DOHH2 (cell line): ENCODE results near the gene PYGB.

ENCODE experiments used
- H3F3A ChIP-seq: fragments of 200-600 bp; sonication (generic), shearing (Covaris generic); 2 replicates; pipeline ENCODE4 v1.6.0; 2016; ENCODE audit warnings: antibody characterized with exemption, mild to moderate bottlenecking; ENCODE audit not compliant: control insufficient read depth, insufficient read depth
- H3K27ac ChIP-seq: fragments of 200-600 bp; sonication (generic); 2 replicates; pipeline ENCODE4 v1.5.1; 2014; ENCODE audit warnings: low read depth, mild to moderate bottlenecking, low read length, moderate library complexity
- H3K27me3 ChIP-seq: fragments of 200-600 bp; sonication (generic); 2 replicates; pipeline ENCODE4 v1.6.1; 2014; ENCODE audit warnings: mild to moderate bottlenecking, low read length, mixed read lengths; ENCODE audit not compliant: control insufficient read depth
- H3K36me3 ChIP-seq: fragments of 200-600 bp; sonication (generic); 2 replicates; pipeline ENCODE4 v1.6.1; 2014; ENCODE audit warnings: mild to moderate bottlenecking, low read length, moderate library complexity, mixed read lengths; ENCODE audit not compliant: control insufficient read depth
- H3K4me1 ChIP-seq: fragments of 200-600 bp; sonication (generic); 2 replicates; pipeline ENCODE4 v1.6.1; 2014; ENCODE audit warnings: mild to moderate bottlenecking, low read length, mixed read lengths; ENCODE audit not compliant: control insufficient read depth
- H3K4me2 ChIP-seq: fragments of 200-600 bp; sonication (generic); 2 replicates; pipeline ENCODE4 v1.6.0; 2014; ENCODE audit warnings: mild to moderate bottlenecking, low read length, moderate library complexity
- H3K4me3 ChIP-seq: fragments of 200-600 bp; sonication (generic); 2 replicates; pipeline ENCODE4 v1.5.1; 2014; ENCODE audit warnings: mild to moderate bottlenecking, low read length, mixed read lengths
- H3K79me2 ChIP-seq: fragments of 200-600 bp; sonication (generic); 2 replicates; pipeline ENCODE4 v1.6.1; 2014; ENCODE audit warnings: mild to moderate bottlenecking, low read length, mixed read lengths; ENCODE audit not compliant: control insufficient read depth
- H3K9me2 ChIP-seq: fragments of 200-600 bp; sonication (generic); replicated peaks from 2 replicates; pipeline ENCODE4 v1.6.1; 2014; ENCODE audit warnings: mild to moderate bottlenecking, low read length, mixed read lengths; ENCODE audit not compliant: control insufficient read depth
- H3K9me3 ChIP-seq: fragments of 200-600 bp; sonication (generic); 2 replicates; pipeline ENCODE4 v1.6.1; 2014; ENCODE audit warnings: antibody characterized with exemption, low read length, mixed read lengths; ENCODE audit not compliant: control insufficient read depth, insufficient read depth
- H4K20me1 ChIP-seq: fragments of 200-600 bp; sonication (generic); 2 replicates; pipeline ENCODE4 v1.6.0; 2014; ENCODE audit warnings: low read depth, mild to moderate bottlenecking, antibody characterized with exemption, low read length, moderate library complexity; ENCODE audit not compliant: control insufficient read depth, insufficient read depth
- EZH2phosphoT487 ChIP-seq: fragments of 200-600 bp; sonication (generic); IDR thresholded peaks from 2 replicates; pipeline ENCODE4 v1.6.1; 2017; ENCODE audit warnings: borderline replicate concordance, mild to moderate bottlenecking, antibody characterized with exemption, low read length, moderate library complexity, mixed read lengths
- TF ChIP-seq, protein P1 (sequence below): fragments of 200-600 bp; sonication (generic); IDR thresholded peaks from one replicate; pipeline ENCODE4 v1.5.1; 2014; ENCODE audit warnings: antibody characterized with exemption, mild to moderate bottlenecking, low read depth, low read length; ENCODE audit not compliant: poor library complexity, severe bottlenecking

Gene PYGB

DNA sequence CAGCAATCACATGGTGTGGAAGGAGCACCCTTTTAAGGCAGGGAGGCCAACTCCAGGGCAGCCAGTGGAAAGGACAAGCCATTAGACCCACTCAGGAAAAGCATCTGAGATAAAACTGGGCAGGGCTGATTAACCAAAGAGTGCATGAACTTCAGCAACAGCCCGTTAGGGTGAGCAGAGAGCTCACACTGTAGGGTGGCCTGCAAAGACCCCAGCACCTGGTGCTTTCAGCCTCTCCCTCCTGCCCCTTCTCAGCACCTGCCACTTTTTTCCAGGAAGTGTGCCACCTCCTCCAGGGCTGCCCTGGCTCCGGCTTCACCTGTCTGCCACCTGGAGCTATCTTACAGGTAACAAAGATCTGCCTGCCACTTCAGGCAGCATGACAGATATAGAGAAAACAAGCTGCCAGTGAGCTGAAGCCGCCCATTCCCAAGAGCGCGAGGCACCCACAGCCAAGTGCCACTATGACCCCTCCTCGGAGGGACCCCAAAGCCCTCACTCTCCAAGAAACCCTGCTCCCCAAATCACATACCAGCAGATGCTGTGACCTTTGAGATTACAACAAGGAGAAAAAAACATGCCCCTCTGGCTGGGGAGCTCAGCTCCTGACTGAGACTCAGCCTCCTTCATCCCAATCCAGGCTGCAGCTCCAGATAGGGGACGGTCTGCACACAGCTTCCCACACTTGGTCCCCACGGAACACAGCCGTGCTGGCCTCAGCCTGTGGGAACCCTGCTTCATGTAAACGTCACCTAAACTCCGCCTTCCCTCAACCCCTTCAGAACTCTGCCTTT lies 71.6 kb downstream of the PYGB start:
- Histone ChIP-seq H3K4me2 (peak overlapping the region; percentile 64), H3K4me1 (peaks cover 69% of the 10 kb centered on the region), H3K79me2 (peaks cover 17% of the 10 kb centered on the region), H3K9me3 (no peaks in the 10 kb centered on the region), H3K36me3 (peaks cover 31% of the 10 kb centered on the region), H3F3A (peaks cover 16% of the 10 kb centered on the region), H3K4me3 (peak overlapping the region; percentile 56), H3K27me3 (no peaks in the 10 kb centered on the region), H3K9me2 (no peaks in the 10 kb centered on the region), H3K27ac (peak overlapping the region; percentile 92), H4K20me1 (no peaks in the 10 kb centered on the region)
- no peak for TF ChIP-seq EZH2phosphoT487
- TF ChIP-seq, protein P1, sequence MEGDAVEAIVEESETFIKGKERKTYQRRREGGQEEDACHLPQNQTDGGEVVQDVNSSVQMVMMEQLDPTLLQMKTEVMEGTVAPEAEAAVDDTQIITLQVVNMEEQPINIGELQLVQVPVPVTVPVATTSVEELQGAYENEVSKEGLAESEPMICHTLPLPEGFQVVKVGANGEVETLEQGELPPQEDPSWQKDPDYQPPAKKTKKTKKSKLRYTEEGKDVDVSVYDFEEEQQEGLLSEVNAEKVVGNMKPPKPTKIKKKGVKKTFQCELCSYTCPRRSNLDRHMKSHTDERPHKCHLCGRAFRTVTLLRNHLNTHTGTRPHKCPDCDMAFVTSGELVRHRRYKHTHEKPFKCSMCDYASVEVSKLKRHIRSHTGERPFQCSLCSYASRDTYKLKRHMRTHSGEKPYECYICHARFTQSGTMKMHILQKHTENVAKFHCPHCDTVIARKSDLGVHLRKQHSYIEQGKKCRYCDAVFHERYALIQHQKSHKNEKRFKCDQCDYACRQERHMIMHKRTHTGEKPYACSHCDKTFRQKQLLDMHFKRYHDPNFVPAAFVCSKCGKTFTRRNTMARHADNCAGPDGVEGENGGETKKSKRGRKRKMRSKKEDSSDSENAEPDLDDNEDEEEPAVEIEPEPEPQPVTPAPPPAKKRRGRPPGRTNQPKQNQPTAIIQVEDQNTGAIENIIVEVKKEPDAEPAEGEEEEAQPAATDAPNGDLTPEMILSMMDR, result peak; percentile 41

DNA sequence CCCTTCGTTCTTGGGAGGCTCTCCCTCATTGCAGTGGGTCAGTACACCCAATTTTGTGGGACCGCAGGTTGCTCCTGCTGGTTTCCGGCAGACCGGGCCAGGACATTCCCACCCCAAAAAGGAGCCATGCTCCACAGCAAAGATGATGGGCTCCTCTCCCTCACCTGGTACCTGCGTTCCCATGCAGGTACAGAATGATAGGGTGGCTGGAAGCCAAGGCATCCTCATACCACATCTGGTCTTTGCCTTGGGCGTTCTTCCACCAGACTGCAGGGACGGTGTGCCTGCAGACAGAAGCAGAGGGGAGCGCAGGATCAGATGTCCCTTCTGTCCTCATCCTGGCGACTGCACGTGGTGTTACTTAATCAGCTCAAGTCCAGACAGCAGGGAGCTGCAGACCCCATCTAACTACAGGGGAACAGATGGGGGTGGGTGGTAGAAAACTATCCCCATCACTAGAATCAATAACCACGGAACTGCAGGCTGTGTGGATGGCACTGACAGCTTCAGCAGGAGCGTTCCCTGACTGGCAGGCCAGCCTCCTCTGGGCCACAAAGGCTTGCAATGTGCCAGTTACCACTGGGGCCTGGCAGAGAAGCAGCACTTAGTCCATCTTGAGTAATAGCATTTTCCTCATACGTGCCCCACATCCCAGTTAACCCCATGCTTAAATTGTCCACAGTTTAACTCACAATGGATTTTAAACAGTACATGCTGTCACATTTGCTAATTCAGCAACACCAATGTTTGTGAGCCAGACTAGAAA lies 72.3 kb downstream of the PYGB start:
- peaks cover 17% of the 10 kb centered on the region for H3K79me2 ChIP-seq
- peak overlapping the region; percentile 64 for H3K4me2 ChIP-seq
- no peaks in the 10 kb centered on the region for H4K20me1 ChIP-seq
- peaks cover 75% of the 10 kb centered on the region for H3K4me1 ChIP-seq
- peaks cover 16% of the 10 kb centered on the region for H3F3A ChIP-seq
- peaks cover 31% of the 10 kb centered on the region for H3K36me3 ChIP-seq
- no peaks in the 10 kb centered on the region for H3K27me3 ChIP-seq
- peak overlapping the region; percentile 92 for H3K27ac ChIP-seq
- H3K4me3 ChIP-seq, result peak overlapping the region; percentile 56
- H3K9me2 ChIP-seq, result no peaks in the 10 kb centered on the region
- TF ChIP-seq EZH2phosphoT487, result no peak
- TF ChIP-seq, protein P1, result no peak
- no peaks in the 10 kb centered on the region for H3K9me3 ChIP-seq

DNA sequence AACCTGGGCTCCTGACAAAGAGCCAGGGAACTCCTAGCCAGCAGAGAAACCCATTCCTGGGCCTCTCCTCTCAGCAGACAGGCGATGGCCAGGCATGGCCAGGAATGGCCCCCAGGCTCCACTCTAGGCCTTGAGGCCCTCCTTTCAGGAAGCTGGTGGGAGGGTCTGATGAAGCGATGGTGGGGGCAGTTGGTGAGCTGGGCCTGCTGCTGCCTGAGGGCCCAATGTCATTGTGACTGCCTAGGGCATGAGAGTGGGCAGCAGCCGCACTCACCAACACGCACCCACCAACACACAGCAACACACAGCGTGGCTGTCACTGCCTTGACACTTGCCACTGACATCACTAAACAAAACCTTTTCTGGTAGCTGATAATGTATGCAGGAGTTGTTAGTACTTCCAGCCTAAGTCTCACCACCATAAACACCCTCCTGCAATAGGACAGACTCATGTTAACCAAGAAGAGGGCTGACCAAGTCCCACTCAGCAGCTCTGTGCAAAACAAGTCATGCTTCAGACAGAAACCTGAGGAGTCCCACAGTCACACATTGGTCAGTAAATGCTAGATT lies 73.5 kb downstream of the PYGB start:
- Histone ChIP-seq H3K4me3 (no peak overlapping the region), H3K27me3 (no peaks in the 10 kb centered on the region), H4K20me1 (no peaks in the 10 kb centered on the region; the same call in 1 of the 2 replicates), H3K4me2 (0 out of 2 replicates have a peak overlapping the region, but pooled peaks have one; percentile 4), H3K4me1 (peaks cover 77% of the 10 kb centered on the region), H3K9me2 (no peaks in the 10 kb centered on the region), H3K27ac (peak overlapping the region; percentile 41), H3K9me3 (no peaks in the 10 kb centered on the region), H3F3A (peaks cover 16% of the 10 kb centered on the region), H3K79me2 (peaks cover 17% of the 10 kb centered on the region), H3K36me3 (peaks cover 31% of the 10 kb centered on the region)
- no peak for TF ChIP-seq EZH2phosphoT487
- TF ChIP-seq, protein P1, result no peak
